GM19351 (cell line): Measurements from ENCODE around the gene TYW1.
"Not testable (repeated sequence)": the region's sequence is repeated elsewhere in the genome, so short reads cannot be mapped to it uniquely, and the experiment has no call there.

Source experiments
- ATAC-seq: cut with Tn5 transposase; IDR thresholded peaks from one replicate; pipeline ENCODE4 v1.9.1; 2021; ENCODE audit warnings: mild to moderate bottlenecking, moderate library complexity; ENCODE audit not compliant: unreplicated experiment

TYW1 gene

GRCh38 chr7:67114483-67115246 lies 118.0 kb downstream of the TYW1 start:
- not testable (repeated sequence) for ATAC-seq

GRCh38 chr7:67120491-67120890 lies 123.9 kb downstream of the TYW1 start:
- not testable (repeated sequence) for ATAC-seq

GRCh38 chr7:67128257-67128656 lies 131.6 kb downstream of the TYW1 start:
- ATAC-seq: not testable (repeated sequence)

GRCh38 chr7:67130766-67131165 lies 134.1 kb downstream of the TYW1 start:
- not testable (repeated sequence) for ATAC-seq

DNA sequence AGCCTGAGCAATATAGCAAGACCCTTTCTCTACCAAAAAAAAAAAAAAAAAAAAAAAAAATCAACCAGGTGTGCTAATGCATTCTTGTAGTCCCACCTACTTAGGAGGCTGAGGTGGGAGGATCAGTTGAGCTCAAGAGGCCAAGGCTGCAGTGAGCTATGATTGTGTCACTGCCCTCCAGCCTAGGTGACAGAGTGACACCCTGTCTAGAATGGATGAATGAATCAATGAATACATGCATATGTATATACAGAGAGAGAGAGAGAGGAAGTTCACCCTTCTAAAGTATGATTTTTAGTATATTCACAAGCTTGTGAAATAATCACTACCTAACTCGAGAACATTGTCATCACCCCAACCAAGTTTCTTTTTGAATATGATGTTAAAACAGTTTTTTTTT lies 138.3 kb downstream of the TYW1 start:
- not testable (repeated sequence) for ATAC-seq

GRCh38 chr7:67135617-67136486 lies 139.2 kb downstream of the TYW1 start:
- not testable (repeated sequence) for ATAC-seq

GRCh38 chr7:67137489-67137888 lies 140.9 kb downstream of the TYW1 start:
- not testable (repeated sequence) for ATAC-seq

DNA sequence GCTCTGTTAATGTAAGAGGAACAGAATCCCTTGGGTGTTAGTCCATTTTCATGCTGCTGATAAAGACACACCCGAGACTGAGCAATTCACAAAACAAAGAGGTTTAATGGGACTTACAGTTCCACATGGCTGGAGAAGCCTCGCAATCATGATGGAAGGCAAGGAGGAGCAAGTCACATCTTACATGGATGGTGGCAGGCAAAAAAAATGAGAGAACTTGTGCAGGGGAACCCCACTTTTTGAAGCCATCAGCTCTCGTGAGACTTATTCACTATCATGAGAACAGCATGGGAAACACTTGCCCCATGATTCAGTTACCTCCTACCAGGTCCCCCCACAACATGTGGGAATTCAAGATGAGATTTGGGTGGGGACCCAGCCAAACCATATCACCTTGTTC lies 143.2 kb downstream of the TYW1 start:
- not testable (repeated sequence) for ATAC-seq

DNA sequence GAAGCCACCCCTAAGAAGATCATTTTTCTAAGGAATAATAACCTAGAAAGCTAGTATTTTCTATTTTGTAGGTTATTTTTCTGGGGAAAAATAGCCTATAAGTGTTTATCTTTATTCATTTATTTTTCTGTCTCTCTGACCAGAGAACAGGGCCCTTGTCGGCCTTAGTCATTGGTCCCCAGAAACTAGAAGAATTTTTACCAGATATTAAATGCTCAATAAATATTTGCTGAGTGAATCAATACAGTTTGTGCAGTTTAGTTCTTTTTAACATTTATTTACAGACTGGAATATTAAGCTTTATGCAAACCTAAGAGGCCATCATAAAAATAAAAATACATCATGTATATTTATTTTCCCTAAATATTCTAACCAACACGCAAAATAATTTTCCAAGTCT lies 144.4 kb downstream of the TYW1 start:
- not testable (repeated sequence) for ATAC-seq

DNA sequence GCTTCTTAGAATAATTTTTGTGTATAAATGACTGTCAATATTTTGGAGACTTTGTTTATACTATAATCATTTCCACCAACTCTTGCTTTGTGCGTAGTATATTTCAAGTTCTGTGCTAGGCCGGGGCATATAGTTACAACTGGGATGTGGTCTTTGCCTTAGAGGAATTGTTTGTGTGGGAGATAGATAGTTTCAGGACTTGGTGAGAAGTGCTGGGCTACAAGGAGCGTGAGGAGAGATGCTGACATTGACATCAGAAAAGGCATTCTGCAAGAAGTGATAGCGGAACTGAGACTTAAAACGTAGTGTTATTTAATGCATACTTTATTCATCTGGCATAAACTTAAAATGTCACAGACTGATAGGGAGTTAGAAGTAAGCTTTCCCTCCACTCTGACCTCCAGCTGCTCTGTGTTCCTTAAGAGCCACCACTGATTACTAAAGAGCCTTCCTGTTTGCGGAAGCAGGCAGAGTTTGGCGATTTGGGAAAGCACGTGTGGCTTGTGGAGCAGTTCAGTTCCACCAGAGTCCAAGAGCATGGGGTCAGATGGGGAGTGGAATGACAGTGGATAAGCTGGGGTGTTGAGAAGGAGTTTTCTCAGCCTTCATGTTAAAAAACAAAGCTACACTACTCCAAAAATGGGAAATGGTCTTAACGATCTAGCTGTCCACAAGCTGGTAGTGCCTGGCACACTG lies 146.6 kb downstream of the TYW1 start:
- not testable (repeated sequence) for ATAC-seq

DNA sequence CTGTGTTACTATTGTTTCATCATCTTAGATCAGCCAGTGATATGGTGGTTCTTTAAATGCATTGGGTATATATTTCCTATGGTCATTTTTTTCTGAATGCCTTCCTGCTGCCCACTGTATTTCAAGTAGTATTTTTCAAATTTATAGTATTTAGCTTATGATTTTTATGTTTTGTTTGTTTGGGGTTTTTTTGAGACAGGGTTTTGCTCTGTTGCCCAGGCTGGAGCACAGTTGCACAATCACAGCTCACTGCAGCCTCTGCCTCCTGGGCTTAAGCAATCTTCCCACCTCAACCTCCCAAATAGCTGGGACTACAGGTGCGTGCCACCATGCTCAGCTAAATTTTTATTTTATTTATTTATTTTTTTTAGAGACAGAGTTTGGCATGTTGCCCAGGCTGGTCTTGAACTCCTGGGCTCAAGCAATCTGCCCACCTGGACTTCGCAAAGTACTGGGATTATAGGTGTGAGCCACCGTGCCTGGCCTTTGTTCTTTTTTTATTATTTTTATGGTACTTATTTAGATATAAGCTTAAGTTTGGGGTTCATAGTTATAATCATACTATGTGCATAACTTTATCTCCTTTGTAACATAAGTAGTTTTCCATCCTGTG lies 149.1 kb downstream of the TYW1 start:
- ATAC-seq: not testable (repeated sequence)

- ATAC-seq: not testable (repeated sequence)
These were observed 152.5 kb downstream of the TYW1 start for GRCh38 chr7:67149131-67149530.

- ATAC-seq: not testable (repeated sequence)
These were observed 157.7 kb downstream of the TYW1 start for GRCh38 chr7:67154374-67154773.

GRCh38 chr7:67156064-67156463 lies 159.4 kb downstream of the TYW1 start:
- ATAC-seq: not testable (repeated sequence)

DNA sequence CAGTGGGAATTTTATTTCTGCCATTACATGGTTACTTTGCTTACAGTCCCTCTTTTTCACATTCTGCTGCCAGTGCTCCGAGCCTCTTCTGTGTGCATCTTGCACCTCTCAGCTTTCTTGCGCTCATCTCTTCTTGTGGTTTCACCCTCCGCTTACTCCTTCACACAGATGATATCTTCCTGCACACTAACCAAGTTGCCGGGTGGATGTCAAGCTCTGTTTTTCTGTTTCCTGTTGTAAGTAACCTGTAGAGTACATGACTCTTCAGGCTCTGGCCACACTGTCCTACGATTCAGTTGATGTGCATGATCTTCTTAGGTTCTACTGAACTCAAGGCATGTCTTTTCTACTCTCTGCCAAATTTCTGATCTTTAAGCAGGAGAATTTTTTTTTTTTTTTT lies 166.7 kb downstream of the TYW1 start:
- not testable (repeated sequence) for ATAC-seq

DNA sequence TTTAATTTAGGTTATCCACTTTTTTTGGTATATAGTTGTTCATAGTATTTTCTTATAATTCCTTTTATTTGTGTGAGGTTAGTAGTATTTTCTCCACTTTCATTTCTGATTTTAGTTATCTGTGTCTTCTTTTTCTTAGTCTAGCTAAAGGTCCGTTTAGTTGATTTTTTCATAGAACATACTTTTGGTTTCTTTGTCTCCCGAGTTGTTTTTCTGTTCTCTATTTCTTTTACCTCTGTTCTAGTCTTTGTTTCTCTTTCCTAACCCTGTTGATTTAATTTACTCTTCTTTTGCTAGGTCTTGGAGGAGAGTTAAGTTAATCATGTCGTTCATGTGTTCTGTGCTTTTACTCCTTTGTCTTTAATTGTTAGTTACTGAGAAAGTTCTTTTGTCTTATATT lies 174.5 kb downstream of the TYW1 start:
- peak; percentile 94 for ATAC-seq

GRCh38 chr7:67176730-67177129 lies 180.1 kb downstream of the TYW1 start:
- not testable (repeated sequence) for ATAC-seq

DNA sequence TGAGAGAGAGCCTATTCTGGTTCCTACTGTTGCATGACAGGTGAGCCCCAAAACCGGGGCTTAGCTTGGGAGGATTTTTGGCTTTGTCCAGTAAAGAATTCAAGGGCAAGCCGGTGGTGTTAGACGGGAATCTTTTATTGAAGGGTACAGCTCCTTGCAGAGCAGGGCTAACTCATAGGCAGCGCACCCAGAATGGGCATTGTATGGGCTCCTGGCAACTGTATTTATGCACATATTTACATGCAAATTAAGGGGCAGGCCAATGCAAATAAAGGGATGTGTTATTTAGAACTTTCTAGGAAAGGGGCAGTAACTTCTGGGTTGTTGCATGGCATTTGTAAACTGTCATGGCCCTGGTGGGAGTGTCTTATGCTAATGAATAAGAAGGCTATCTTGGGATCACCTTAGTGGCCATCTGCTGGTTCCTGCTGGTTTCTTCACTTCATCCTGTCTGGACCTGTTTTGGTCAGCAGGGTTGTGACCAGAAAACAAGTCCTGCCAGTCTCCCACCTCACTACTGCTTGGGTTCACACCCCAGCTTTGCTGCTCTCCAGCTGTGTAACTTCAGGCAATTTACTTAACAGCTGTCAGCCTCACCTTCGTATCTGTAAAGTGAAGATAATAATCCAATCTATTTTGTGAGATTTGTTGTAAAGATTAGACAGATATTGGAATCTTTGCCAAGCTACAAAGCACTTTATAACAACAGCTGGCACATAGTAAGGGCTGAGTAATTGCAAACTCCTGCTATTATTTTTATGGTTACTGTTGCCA lies 182.5 kb downstream of the TYW1 start:
- not testable (repeated sequence) for ATAC-seq

DNA sequence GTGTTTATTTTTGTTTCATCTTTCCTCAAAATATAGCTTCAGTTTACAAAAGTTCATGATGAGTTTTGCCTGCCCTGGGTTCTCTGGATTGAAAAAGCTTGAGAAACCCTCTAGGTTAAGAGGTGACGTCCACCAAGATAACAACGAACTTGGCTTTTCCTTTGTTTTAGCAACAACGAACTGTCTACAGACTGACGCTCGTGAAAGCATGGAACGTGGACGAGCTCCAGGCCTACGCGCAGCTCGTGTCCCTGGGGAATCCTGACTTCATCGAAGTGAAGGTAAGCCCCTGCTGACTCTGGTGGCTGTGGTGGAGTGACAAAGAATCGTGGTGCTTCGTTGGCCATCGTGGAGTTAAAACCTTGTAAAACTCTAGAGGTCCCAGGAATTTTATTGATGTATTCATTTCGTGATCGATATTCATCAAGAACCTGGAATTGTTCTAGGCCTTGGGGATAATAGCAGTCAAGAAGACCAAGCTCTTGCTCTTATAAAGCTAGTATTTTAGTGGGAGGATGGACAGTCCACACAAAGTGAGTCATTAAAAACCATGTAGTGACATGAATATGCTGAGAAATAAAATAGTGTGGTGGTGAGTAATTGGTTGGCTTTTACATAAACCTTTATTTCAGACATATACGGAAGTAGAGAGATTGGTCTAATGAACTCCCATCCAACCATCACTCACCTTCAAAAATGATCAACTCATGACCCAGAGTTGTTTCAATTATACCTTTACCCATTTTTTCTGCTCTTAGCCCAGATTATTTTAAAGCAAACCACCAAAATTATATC lies 186.5 kb downstream of the TYW1 start:
- not testable (repeated sequence) for ATAC-seq
